ENCODE data around the gene DOCK3. TPM values are rescaled to one million over a fixed set of nuclear protein-coding genes. Genes with fewer than 3 reads are reported as not detected.

Gene DOCK3
- total RNA-seq, 1 experiment from 2014 or later, result 8.3 TPM

DNA sequence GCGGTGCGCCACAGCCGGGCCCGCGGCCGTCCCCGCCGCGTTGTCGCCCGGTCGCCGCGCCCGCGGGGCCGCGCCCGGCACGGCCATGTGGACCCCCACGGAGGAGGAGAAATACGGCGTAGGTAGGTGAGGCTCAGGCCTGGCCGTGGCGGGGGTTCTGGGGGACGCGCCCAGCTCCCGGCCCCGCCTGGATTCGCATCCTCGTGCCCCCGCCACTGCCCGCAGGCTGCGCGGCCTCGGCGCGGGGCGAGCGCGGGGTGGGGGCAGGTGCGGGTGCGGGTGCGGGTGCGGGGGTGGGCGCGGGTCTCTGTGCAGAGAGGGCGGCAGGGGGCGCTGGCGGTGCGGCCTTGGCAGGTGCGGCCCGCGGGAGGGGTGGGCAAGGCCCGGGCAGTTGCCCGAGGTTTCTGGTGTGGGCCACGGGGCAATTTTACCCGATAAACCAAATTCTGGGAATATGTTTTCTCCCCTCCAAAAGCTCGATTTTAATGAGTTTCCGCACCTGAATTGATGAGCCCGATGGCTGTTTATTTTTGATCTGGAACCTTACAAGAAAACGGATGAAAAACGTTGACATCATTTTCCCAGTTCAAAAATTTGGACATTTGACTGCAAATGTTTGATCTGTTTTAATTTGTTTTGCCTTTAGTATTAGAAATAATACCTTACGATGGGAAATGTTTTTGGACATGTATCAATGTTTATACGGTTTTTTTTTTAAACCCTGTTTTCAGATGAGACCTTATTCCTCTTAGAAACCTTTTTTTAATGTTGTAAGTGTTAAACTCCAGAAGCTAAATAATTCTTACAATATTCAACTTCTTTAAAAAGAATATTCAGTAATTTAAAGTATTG is 678 bp downstream of the DOCK3 start:
- H3K79me1 ChIP-seq (ENCODE audit: insufficient read depth, low read depth, low read length, poor library complexity, severe bottlenecking), result no peaks in the 10 kb centered on the region
- no peaks in the 10 kb centered on the region for H4K20me1 ChIP-seq (ENCODE audit: control insufficient read depth, insufficient read depth, insufficient read length)
- H3K36me3 Mint-ChIP-seq (ENCODE audit: insufficient read depth in 1 of 3, low read depth in 3 of 3), result no peaks in the 10 kb centered on the region; a peak in 2 of 7 replicates
- no peaks in the 10 kb centered on the region for H3K9me3 Mint-ChIP-seq
- H3K27me3 Mint-ChIP-seq (ENCODE audit: low read depth), result peaks cover 31% of the 10 kb centered on the region
- no peak overlapping the region for H3K56ac ChIP-seq (ENCODE audit: insufficient read length, low read depth, low read length)
- no peaks in the 10 kb centered on the region for H3K4me1 ChIP-seq (ENCODE audit: insufficient read depth, low read length)
- peak overlapping the region; percentile 66 for H3K4me2 ChIP-seq (ENCODE audit: insufficient read depth, insufficient read length, low read length)
- TF ChIP-seq, protein P1, sequence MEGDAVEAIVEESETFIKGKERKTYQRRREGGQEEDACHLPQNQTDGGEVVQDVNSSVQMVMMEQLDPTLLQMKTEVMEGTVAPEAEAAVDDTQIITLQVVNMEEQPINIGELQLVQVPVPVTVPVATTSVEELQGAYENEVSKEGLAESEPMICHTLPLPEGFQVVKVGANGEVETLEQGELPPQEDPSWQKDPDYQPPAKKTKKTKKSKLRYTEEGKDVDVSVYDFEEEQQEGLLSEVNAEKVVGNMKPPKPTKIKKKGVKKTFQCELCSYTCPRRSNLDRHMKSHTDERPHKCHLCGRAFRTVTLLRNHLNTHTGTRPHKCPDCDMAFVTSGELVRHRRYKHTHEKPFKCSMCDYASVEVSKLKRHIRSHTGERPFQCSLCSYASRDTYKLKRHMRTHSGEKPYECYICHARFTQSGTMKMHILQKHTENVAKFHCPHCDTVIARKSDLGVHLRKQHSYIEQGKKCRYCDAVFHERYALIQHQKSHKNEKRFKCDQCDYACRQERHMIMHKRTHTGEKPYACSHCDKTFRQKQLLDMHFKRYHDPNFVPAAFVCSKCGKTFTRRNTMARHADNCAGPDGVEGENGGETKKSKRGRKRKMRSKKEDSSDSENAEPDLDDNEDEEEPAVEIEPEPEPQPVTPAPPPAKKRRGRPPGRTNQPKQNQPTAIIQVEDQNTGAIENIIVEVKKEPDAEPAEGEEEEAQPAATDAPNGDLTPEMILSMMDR (conservative IDR thresholded peaks at IDR 0.05), result peak; percentile 75
- peak overlapping the region; percentile 67 to 84 for H3K4me3 Mint-ChIP-seq
- no peak overlapping the region for H2AFZ ChIP-seq (ENCODE audit: low read length)
- no peak overlapping the region for H3K4ac ChIP-seq (ENCODE audit: low read depth, low read length)
- peaks cover 4% of the 10 kb centered on the region for H3K23me2 ChIP-seq (ENCODE audit: insufficient read length, low read depth, low read length, poor library complexity, severe bottlenecking)
- peaks cover 3% of the 10 kb centered on the region; the same call in 1 of the 2 replicates for H3K27me3 ChIP-seq (ENCODE audit: insufficient read depth, low read length)
- no peak overlapping the region for H2BK12ac ChIP-seq (ENCODE audit: insufficient read length, low read depth, low read length)
- H2BK15ac ChIP-seq (ENCODE audit: low read depth, low read length), result no peak overlapping the region
- H3K9ac ChIP-seq (ENCODE audit: extremely low read depth, insufficient read length, low read length), result no peak overlapping the region
- no peak overlapping the region for H2BK5ac ChIP-seq (ENCODE audit: insufficient read length, low read length)
- no peaks in the 10 kb centered on the region for H3K79me2 ChIP-seq (ENCODE audit: insufficient read depth, low read length)
- H3K14ac ChIP-seq (ENCODE audit: insufficient read depth, low read length), result peak overlapping the region; percentile 83
- no peak overlapping the region for H4K5ac ChIP-seq (ENCODE audit: insufficient read length, low read depth, low read length)
- H3T11ph ChIP-seq (ENCODE audit: low read length), result no peak overlapping the region
- no peak overlapping the region for H3K27ac ChIP-seq (ENCODE audit: insufficient read length, low read depth, low read length)
- H4K91ac ChIP-seq (ENCODE audit: insufficient read length, low read depth, low read length), result no peak overlapping the region
- WGBS (ENCODE audit: extremely low coverage, insufficient read length, low lambda C conversion rate), result no CpG with 5 or more reads among the region's 65 CpGs
- H3K4me1 Mint-ChIP-seq, result peaks cover 41 to 43% of the 10 kb centered on the region in 2 experiments
- no peak overlapping the region for H2BK120ac ChIP-seq (ENCODE audit: low read depth, low read length, poor library complexity, severe bottlenecking)
- H3K9me3 ChIP-seq (ENCODE audit: control insufficient read depth, low read depth, low read length), result no peaks in the 10 kb centered on the region
- DNase-seq, result peak; percentile 71
- no peak overlapping the region for H2BK20ac ChIP-seq (ENCODE audit: low read depth, low read length, poor library complexity, severe bottlenecking)
- H3K18ac ChIP-seq (ENCODE audit: insufficient read length, low read depth, low read length), result no peak overlapping the region
- no peak overlapping the region for H3K23ac ChIP-seq (ENCODE audit: insufficient read length, low read depth, low read length)
- H2AK5ac ChIP-seq (ENCODE audit: insufficient read length, low read length), result no peak overlapping the region
- H4K8ac ChIP-seq (replicated peaks; ENCODE audit: insufficient read length, low read depth, low read length), result no peak overlapping the region
- no peak overlapping the region for H3K27ac Mint-ChIP-seq

All from H9 (cell line).